A673 (cell line): ENCODE measurements around the gene SRP19. TPM values are rescaled to one million over a fixed set of nuclear protein-coding genes. Genes with fewer than 3 reads are reported as not detected.

Experiments used
- BruUV-seq: library from RNA; stranded (reverse); fragments of 400-500 nt; replicated peaks from 2 replicates; lab custom pipeline; 2021; lab: Mats Ljungman, UMichigan
- CTCF ChIA-PET: fragments of 300-600 bp; sonication (Branson Sonifier 250); formaldehyde crosslinking; loops from one replicate; lab custom pipeline; 2022; ENCODE audit warnings: antibody characterized with exemption; lab: Charles Lee
- POLR2A ChIA-PET: fragments of 300-600 bp; sonication (Branson Sonifier 250); formaldehyde crosslinking; loops from one replicate; lab custom pipeline; 2022; ENCODE audit warnings: antibody characterized with exemption; ENCODE audit not compliant: low non-redundant PET; lab: Charles Lee
- DNase-seq: peaks from one replicate; pipeline ENCODE4 v3.0.0-alpha.2; 2015; ENCODE audit warnings: low spot score
- H3K27ac ChIP-seq: fragments of 200-600 bp; sonication (generic); 2 replicates; pipeline ENCODE4 v1.5.1; 2016; ENCODE audit warnings: mixed run types, low read depth, mild to moderate bottlenecking, mixed read lengths, antibody characterized with exemption, low read length; ENCODE audit not compliant: poor library complexity, severe bottlenecking
- H3K27me3 ChIP-seq: fragments of 200-600 bp; sonication (generic); replicated peaks from 2 replicates; pipeline ENCODE4 v1.6.1; 2017; ENCODE audit warnings: mixed run types, low read depth, mild to moderate bottlenecking, mixed read lengths, antibody characterized with exemption, low read length; ENCODE audit not compliant: insufficient read depth, poor library complexity
- H3K36me3 ChIP-seq: fragments of 200-600 bp; sonication (generic); 2 replicates; pipeline ENCODE4 v1.6.1; 2016; ENCODE audit warnings: mixed run types, mild to moderate bottlenecking, mixed read lengths, antibody characterized with exemption, low read length; ENCODE audit not compliant: insufficient read depth, poor library complexity, severe bottlenecking
- H3K4me1 ChIP-seq: fragments of 200-600 bp; sonication (generic); 2 replicates; pipeline ENCODE4 v1.6.1; 2017; ENCODE audit warnings: mixed run types, mild to moderate bottlenecking, mixed read lengths, antibody characterized with exemption, low read length; ENCODE audit not compliant: insufficient read depth, poor library complexity, severe bottlenecking
- H3K4me3 ChIP-seq: fragments of 200-600 bp; sonication (generic); 2 replicates; pipeline ENCODE4 v1.5.1; 2016; ENCODE audit warnings: low read depth, mixed run types, mild to moderate bottlenecking, mixed read lengths, low read length; ENCODE audit not compliant: poor library complexity, severe bottlenecking
- H3K9me3 ChIP-seq: fragments of 200-600 bp; sonication (generic); 2 replicates; pipeline ENCODE4 v1.6.1; 2016; ENCODE audit warnings: mixed run types, low read depth, mild to moderate bottlenecking, mixed read lengths, antibody characterized with exemption, low read length; ENCODE audit not compliant: poor library complexity, severe bottlenecking
- CTCF ChIP-seq: fragments of 300-800, 200-600 bp; sonication (generic); conservative IDR thresholded peaks from 2 replicates; pipeline ENCODE4 v1.5.1; 2017; ENCODE audit warnings: low read depth, mild to moderate bottlenecking, antibody characterized with exemption, low read length, moderate library complexity, mixed read lengths
- EZH2 ChIP-seq: fragments of 200-600 bp; sonication (generic); IDR thresholded peaks from 2 replicates; pipeline ENCODE4 v1.6.1; 2017; ENCODE audit warnings: borderline replicate concordance, low read depth, mild to moderate bottlenecking, mixed read lengths, antibody characterized with exemption, low read length; ENCODE audit not compliant: poor library complexity, severe bottlenecking
- intact Hi-C: fragments of 100-400 bp; cut with micrococcal nuclease; formaldehyde crosslinking; loops from one replicate; pipeline ENCODE4 v1.10.0; 2022; ENCODE audit not compliant: unreplicated experiment
- total RNA-seq: library from RNA; stranded (reverse); gene quantifications from 2 replicates; pipeline ENCODE4 v1.2.3, GENCODE V29; 2021

The SRP19 gene
- total RNA-seq, 1 experiment from 2014 or later, result 73.9 TPM

GRCh38 chr5:112917453-112917995 lies 56.4 kb downstream of the SRP19 start:
- CTCF ChIA-PET, result no interaction called here
- peak; percentile 43 for DNase-seq
- TF ChIP-seq CTCF, result peak; percentile 44
- TF ChIP-seq EZH2, result no peak
- POLR2A ChIA-PET, result no interaction called here
- Histone ChIP-seq H3K27me3 (no peaks in the 10 kb centered on the region), H3K9me3 (no peaks in the 10 kb centered on the region), H3K4me1 (peaks cover 13% of the 10 kb centered on the region), H3K36me3 (peaks cover 34% of the 10 kb centered on the region), H3K27ac (no peak overlapping the region), H3K4me3 (no peak overlapping the region)
- no TSS peak for BruUV-seq
- intact Hi-C loops, result no loop called here

- intact Hi-C loops, result no loop called here
- Histone ChIP-seq H3K27ac (no peak overlapping the region), H3K4me1 (peaks cover 17% of the 10 kb centered on the region), H3K27me3 (no peaks in the 10 kb centered on the region), H3K9me3 (no peaks in the 10 kb centered on the region), H3K4me3 (no peak overlapping the region), H3K36me3 (peaks cover 34% of the 10 kb centered on the region)
- BruUV-seq, result no TSS peak
- no peak for DNase-seq
- ChIA-PET CTCF (no interaction called here), POLR2A (no interaction called here)
- TF ChIP-seq EZH2 (no peak), CTCF (no peak)
These were observed 57.0 kb downstream of the SRP19 start for GRCh38 chr5:112918136-112918535.

GRCh38 chr5:112918679-112919078 lies 57.6 kb downstream of the SRP19 start:
- no peaks in the 10 kb centered on the region for H3K27me3 ChIP-seq
- intact Hi-C loops, result no loop called here
- ChIA-PET CTCF (no interaction called here), POLR2A (no interaction called here)
- no peaks in the 10 kb centered on the region for H3K9me3 ChIP-seq
- H3K4me1 ChIP-seq, result peaks cover 17% of the 10 kb centered on the region
- H3K4me3 ChIP-seq, result no peak overlapping the region
- H3K36me3 ChIP-seq, result peaks cover 31% of the 10 kb centered on the region
- TF ChIP-seq EZH2, result no peak
- TF ChIP-seq CTCF, result no peak
- DNase-seq, result no peak
- no TSS peak for BruUV-seq
- H3K27ac ChIP-seq, result no peak overlapping the region

Other genes with a start within 250 kb of the SRP19 start
- 36.9 and 39.3 TPM in 2 replicates for gene APC, start 123.4 kb upstream of the SRP19 start, total RNA-seq
- 42.8 and 50.5 TPM in 2 replicates for gene REEP5, start 60.9 kb downstream of the SRP19 start, total RNA-seq
- 73.5 and 78.0 TPM in 2 replicates for gene DCP2, start 115.5 kb downstream of the SRP19 start, total RNA-seq